Measurements from ENCODE around the gene TMEM147.

TMEM147 gene

GRCh38 chr19:35545001-35545854 lies at the start of gene TMEM147:
Gene TMEM147, plus strand, starts transcription at chr19:35545626. Its CDS starts 114 bp downstream, at chr19:35545740.
- DNase-seq: peak; percentile 93

GRCh38 chr19:35497406-35497805 lies 48.0 kb upstream of the TMEM147 start:
- no peak for DNase-seq

GRCh38 chr19:35498220-35498619 lies 47.2 kb upstream of the TMEM147 start:
- DNase-seq: no peak

- no peak for DNase-seq
Measured at GRCh38 chr19:35498984-35499527, 46.4 kb upstream of the TMEM147 start.

- no peak for DNase-seq
Measured at GRCh38 chr19:35500611-35501010, 44.8 kb upstream of the TMEM147 start.

GRCh38 chr19:35501684-35502083 lies 43.7 kb upstream of the TMEM147 start:
- DNase-seq: peak; percentile 70

GRCh38 chr19:35502751-35503150 lies 42.7 kb upstream of the TMEM147 start:
- DNase-seq: no peak

GRCh38 chr19:35506011-35506410 lies 39.4 kb upstream of the TMEM147 start:
- no peak for DNase-seq

- DNase-seq: no peak
Measured at GRCh38 chr19:35507561-35507960, 37.9 kb upstream of the TMEM147 start.

- DNase-seq: no peak
Measured at GRCh38 chr19:35508129-35508528, 37.3 kb upstream of the TMEM147 start.

GRCh38 chr19:35509018-35509652 lies 36.3 kb upstream of the TMEM147 start:
- DNase-seq: peak; percentile 80

- DNase-seq: peak; percentile 95
Measured at GRCh38 chr19:35509861-35510625, 35.4 kb upstream of the TMEM147 start.

- DNase-seq: no peak
Measured at GRCh38 chr19:35510626-35510964, 34.8 kb upstream of the TMEM147 start.

GRCh38 chr19:35511337-35511736 lies 34.1 kb upstream of the TMEM147 start:
- DNase-seq: no peak

- no peak for DNase-seq
Measured at GRCh38 chr19:35512831-35513627, 32.4 kb upstream of the TMEM147 start.

GRCh38 chr19:35513628-35514281 lies 31.7 kb upstream of the TMEM147 start, which contains the start of gene DMKN:
Gene DMKN, minus strand, starts transcription at chr19:35513649. Its CDS starts 174 bp downstream, at chr19:35513475.
- peak; percentile 65 for DNase-seq

GRCh38 chr19:35514282-35514809 lies 31.1 kb upstream of the TMEM147 start:
- peak; percentile 61 for DNase-seq

GRCh38 chr19:35516310-35516709 lies 29.1 kb upstream of the TMEM147 start:
- DNase-seq: no peak

- no peak for DNase-seq
Measured at GRCh38 chr19:35517342-35517741, 28.1 kb upstream of the TMEM147 start.

- DNase-seq: peak; percentile 76
Measured at GRCh38 chr19:35518313-35518712, 27.1 kb upstream of the TMEM147 start.

GRCh38 chr19:35519291-35519690 lies 26.1 kb upstream of the TMEM147 start:
- DNase-seq: peak; percentile 64

Data from islet precursor cell (in vitro differentiated cells).